Sigmoid colon (tissue), 7 donors: ENCODE results near the gene MSH5. TPM values are rescaled to one million over a fixed set of nuclear protein-coding genes. Genes with fewer than 3 reads are reported as not detected.

Experiments used
- DNase-seq: peaks from one replicate; pipeline ENCODE4 v3.0.0-alpha.2; 2019
- H3K27ac ChIP-seq, 4 donors: fragments of 200-600 bp; sonication (generic); one replicate each; pipeline ENCODE4 v1.5.1; 2016 to 2019; ENCODE audit warnings: mild to moderate bottlenecking in 1 of 4
- H3K27me3 ChIP-seq, 3 donors: fragments of 200-600 bp; sonication (generic); one replicate each; pipeline ENCODE4 v1.5.1; 2019; ENCODE audit warnings: mild to moderate bottlenecking in 1 of 3
- H3K36me3 ChIP-seq, 4 donors: fragments of 200-600 bp; sonication (generic); one replicate each; pipeline ENCODE4 v1.5.1; 2016 to 2019
- H3K4me1 ChIP-seq, 4 donors: fragments of 200-600 bp; sonication (generic); one replicate each; pipeline ENCODE4 v1.5.1; 2017 to 2019
- H3K4me3 ChIP-seq, 4 donors: fragments of 200-600 bp; sonication (generic); one replicate each; pipeline ENCODE4 v1.5.1; 2017 to 2019; ENCODE audit warnings: mild to moderate bottlenecking in 2 of 4, moderate library complexity in 1 of 4
- H3K9me3 ChIP-seq, 4 donors: fragments of 200-600 bp in 3 of 4; sonication (generic) in 3 of 4; one replicate each; pipeline versions ENCODE4 v1.5.1 to v1.6.1; 2013 to 2019
- CTCF ChIP-seq, 4 experiments: fragments of 450-650 bp in 3 of 4; fragments of 200-600 bp in 1 of 4; IDR thresholded peaks; one replicate each; pipeline ENCODE4 v1.5.1; 2016 to 2019; ENCODE audit warnings: antibody characterized with exemption in 4 of 4, mild to moderate bottlenecking in 3 of 4, moderate library complexity in 2 of 4
- EP300 ChIP-seq, 4 donors: sonication (generic); formaldehyde crosslinking; IDR thresholded peaks; one replicate each; pipeline ENCODE4 v1.6.1; 2017; ENCODE audit warnings: antibody characterized with exemption in 4 of 4
- POLR2A ChIP-seq, 2 donors: fragments of 450-650 bp; IDR thresholded peaks; one replicate each; pipeline ENCODE4 v1.6.1; 2016; ENCODE audit warnings: antibody characterized with exemption in 2 of 2, mild to moderate bottlenecking in 2 of 2, moderate library complexity in 2 of 2
- POLR2AphosphoS5 ChIP-seq, 4 donors: sonication (generic); formaldehyde crosslinking; IDR thresholded peaks; one replicate each; pipeline ENCODE4 v1.6.1; 2017; ENCODE audit warnings: antibody characterized with exemption in 4 of 4
- WGBS, 2 donors: extraction: QIAGEN DNeasy Blood & Tissue Kit; methylation state at CpG; one replicate each; pipeline ENCODE4 v1.1.7; 2013; 5-methylcytosine and 5-hydroxymethylcytosine counted together
- intact Hi-C: fragments of 100-400 bp; cut with DNase I; formaldehyde crosslinking; loops from one replicate; pipeline ENCODE4 v1.15.1; 2023
- polyA plus RNA-seq, 3 donors: library from polyadenylated mRNA; stranded (reverse); fragments of 200-250 nt; gene quantifications; one replicate each; pipeline ENCODE4 v1.2.3, GENCODE V29; 2013
- total RNA-seq, 4 donors: library from RNA; depleted of rRNA; stranded (reverse); fragments of >200 nt; gene quantifications; one replicate each; pipeline ENCODE4 v1.1.0, GENCODE V29; 2016
- donor health status: healthy with polysubstance abuse.
- donor health status: Bipolar disorder and iron deficiency.
- donor health status: healthy.

Gene MSH5
- total and polyA plus RNA-seq, 7 donors: 1.6 to 23.5 (median 5.7) TPM; not detected in 1

GRCh38 chr6:31717499-31718222 is 22.1 kb upstream of the MSH5 start:
- no peak overlapping the region for H3K4me3 ChIP-seq
- intact Hi-C loops: no loop called here
- H3K36me3 ChIP-seq: no peaks in the 10 kb centered on the region
- no peak for TF ChIP-seq EP300 (IDR thresholded peaks at IDR 0.05)
- no peak for TF ChIP-seq POLR2AphosphoS5 (IDR thresholded peaks at IDR 0.05)
- no peak for TF ChIP-seq POLR2A (IDR thresholded peaks at IDR 0.05)
- no peak for TF ChIP-seq CTCF (IDR thresholded peaks at IDR 0.05)
- H3K4me1 ChIP-seq: peaks cover 0 to 11% (median 10%) of the 10 kb centered on the region in 4 donors
- H3K27ac ChIP-seq: no peak overlapping the region
- 76 to 85% methylated on average over 10 of the region's 10 CpGs for WGBS, 2 donors
- H3K9me3 ChIP-seq: no peaks in the 10 kb centered on the region
- no peaks in the 10 kb centered on the region for H3K27me3 ChIP-seq
- DNase-seq: no peak

- H3K4me1 ChIP-seq: peaks cover 0 to 11% (median 10%) of the 10 kb centered on the region in 4 donors
- no peaks in the 10 kb centered on the region for H3K9me3 ChIP-seq
- WGBS, 2 donors: 18 to 67% methylated on average over 1 of the region's 1 CpG
- TF ChIP-seq POLR2AphosphoS5 (IDR thresholded peaks at IDR 0.05) (no peak), EP300 (IDR thresholded peaks at IDR 0.05) (no peak), POLR2A (IDR thresholded peaks at IDR 0.05) (no peak), CTCF (IDR thresholded peaks at IDR 0.05) (no peak)
- intact Hi-C loops: no loop called here
- H3K27me3 ChIP-seq: no peaks in the 10 kb centered on the region
- no peak for DNase-seq
- no peak overlapping the region for H3K4me3 ChIP-seq
- no peak overlapping the region for H3K27ac ChIP-seq
- H3K36me3 ChIP-seq: no peaks in the 10 kb centered on the region
Observed at GRCh38 chr6:31718265-31718664, 21.5 kb upstream of the MSH5 start.

- 67 to 82% methylated on average over 6 of the region's 6 CpGs for WGBS, 2 donors
Observed at GRCh38 chr6:31719001-31719400, 20.8 kb upstream of the MSH5 start.

GRCh38 chr6:31720196-31720770 is 19.5 kb upstream of the MSH5 start:
- Histone ChIP-seq H3K27ac (no peak overlapping the region), H3K4me3 (no peak overlapping the region), H3K9me3 (no peaks in the 10 kb centered on the region), H3K36me3 (no peaks in the 10 kb centered on the region), H3K27me3 (no peaks in the 10 kb centered on the region), H3K4me1 (peaks cover 0 to 5% (median 5%) of the 10 kb centered on the region in 4 donors)
- 43 to 79% methylated on average over 5 of the region's 5 CpGs for WGBS, 2 donors
- intact Hi-C loops: no loop called here
- TF ChIP-seq EP300 (IDR thresholded peaks at IDR 0.05) (no peak), CTCF (IDR thresholded peaks at IDR 0.05) (no peak), POLR2AphosphoS5 (IDR thresholded peaks at IDR 0.05) (no peak), POLR2A (IDR thresholded peaks at IDR 0.05) (no peak)
- DNase-seq: no peak

More at GRCh38 chr6:31719001-31719400, 20.8 kb upstream of the MSH5 start:
- intact Hi-C loops: no loop called here
- TF ChIP-seq POLR2A (IDR thresholded peaks at IDR 0.05) (no peak), EP300 (IDR thresholded peaks at IDR 0.05) (no peak), CTCF (IDR thresholded peaks at IDR 0.05) (no peak), POLR2AphosphoS5 (IDR thresholded peaks at IDR 0.05) (no peak)
- Histone ChIP-seq H3K9me3 (no peaks in the 10 kb centered on the region), H3K27ac (no peak overlapping the region), H3K4me1 (peaks cover 0 to 11% (median 10%) of the 10 kb centered on the region in 4 donors), H3K36me3 (no peaks in the 10 kb centered on the region), H3K4me3 (no peak overlapping the region), H3K27me3 (no peaks in the 10 kb centered on the region)
- DNase-seq: no peak
